AG09309 (cell line): Measurements from ENCODE around the gene CPOX.
"Not testable (repeated sequence)": the region's sequence is repeated elsewhere in the genome, so short reads cannot be mapped to it uniquely, and the experiment has no call there.

Experiments used
- DNase-seq: peaks from one replicate; pipeline ENCODE4 v3.0.0-alpha.2; 2010; ENCODE audit warnings: low read depth
- H3K4me3 ChIP-seq: 2 replicates; pipeline ENCODE4 v1.5.1; 2011; ENCODE audit warnings: mild to moderate bottlenecking, low read depth, low read length, moderate library complexity; ENCODE audit not compliant: control insufficient read depth
- CTCF ChIP-seq: IDR thresholded peaks from 2 replicates; pipeline ENCODE4 v1.5.1; 2011; ENCODE audit warnings: mild to moderate bottlenecking, low read depth, low read length, inconsistent platforms; ENCODE audit not compliant: insufficient read depth, control insufficient read depth; ENCODE audit errors: missing control alignments

The CPOX gene

GRCh38 chr3:98563661-98564281 lies 29.6 kb downstream of the CPOX start:
- peak; percentile 41 for DNase-seq
- no peak for TF ChIP-seq CTCF
- H3K4me3 ChIP-seq, result no peak overlapping the region

- TF ChIP-seq CTCF, result no peak
- H3K4me3 ChIP-seq, result no peak overlapping the region
- no peak for DNase-seq
Measured at GRCh38 chr3:98561727-98562521, 31.5 kb downstream of the CPOX start.

GRCh38 chr3:98560911-98561310 lies 32.5 kb downstream of the CPOX start:
- DNase-seq, result no peak
- no peak overlapping the region for H3K4me3 ChIP-seq
- no peak for TF ChIP-seq CTCF

- H3K4me3 ChIP-seq, DNase-seq: not testable (repeated sequence)
Measured at GRCh38 chr3:98559769-98560168, 33.6 kb downstream of the CPOX start.

- no peak for DNase-seq
- no peak for TF ChIP-seq CTCF
- H3K4me3 ChIP-seq, result no peak overlapping the region
Measured at GRCh38 chr3:98558100-98558827, 35.1 kb downstream of the CPOX start.

- TF ChIP-seq CTCF, result no peak
- no peak for DNase-seq
- H3K4me3 ChIP-seq, result no peak overlapping the region
Measured at GRCh38 chr3:98557324-98558010, 35.9 kb downstream of the CPOX start.
